ENCODE measurements around the gene GRPEL1.

GRCh38 chr4:7095611-7096155 lies 27.8 kb upstream of the GRPEL1 start:
- TF ChIP-seq ELK1 (CRISPR knock-in tag; IDR thresholded peaks at IDR 0.05) (no peak), JUN (IDR thresholded peaks at IDR 0.05; ENCODE audit: borderline replicate concordance, low read depth, low read length) (no peak), JUN (CRISPR knock-in tag; IDR thresholded peaks at IDR 0.05; ENCODE audit: borderline replicate concordance) (no peak)

Data from K562 (cell line).